Esophagus muscularis mucosa (tissue), 4 donors: Measurements from ENCODE around the gene LRRC4C. TPM values are rescaled to one million over a fixed set of nuclear protein-coding genes. Genes with fewer than 3 reads are reported as not detected.

Experiments used
- DNase-seq: peaks from one replicate; pipeline ENCODE4 v3.0.0-alpha.2; 2017; ENCODE audit errors: extremely low spot score
- H3K27ac ChIP-seq, 4 donors: fragments of 200-600 bp; sonication (generic); replicated peaks in 1 of 4; 1 replicate in 3 of 4; 2 replicates in 1 of 4; pipeline ENCODE4 v1.5.1; 2016 to 2019; ENCODE audit warnings: mild to moderate bottlenecking in 1 of 4
- H3K27me3 ChIP-seq, 4 donors: fragments of 200-600 bp; sonication (generic); one replicate each; pipeline versions ENCODE4 v1.5.1 to v1.6.0; 2016 to 2019
- H3K36me3 ChIP-seq, 4 donors: fragments of 200-600 bp; sonication (generic); one replicate each; pipeline ENCODE4 v1.5.1; 2016 to 2019
- H3K4me1 ChIP-seq, 4 donors: fragments of 200-600 bp; sonication (generic); one replicate each; pipeline ENCODE4 v1.5.1; 2016 to 2019
- H3K4me3 ChIP-seq, 4 donors: fragments of 200-600 bp; sonication (generic); 1 replicate in 2 of 4; 2 replicates in 2 of 4; pipeline ENCODE4 v1.5.1; 2016 to 2019; ENCODE audit warnings: mild to moderate bottlenecking in 4 of 4, moderate library complexity in 1 of 4
- H3K9me3 ChIP-seq, 4 donors: fragments of 200-600 bp; sonication (generic); 1 replicate in 3 of 4; 2 replicates in 1 of 4; pipeline ENCODE4 v1.5.1; 2016 to 2019
- CTCF ChIP-seq, 3 experiments: fragments of 200-600 bp in 2 of 3; fragments of 450-650 bp in 1 of 3; sonication (generic) in 2 of 3; IDR thresholded peaks; one replicate each; pipeline ENCODE4 v1.5.1; 2017 to 2019; ENCODE audit warnings: antibody characterized with exemption in 3 of 3, mild to moderate bottlenecking in 2 of 3, moderate library complexity in 1 of 3
- EP300 ChIP-seq: sonication (generic); formaldehyde crosslinking; IDR thresholded peaks from one replicate; pipeline ENCODE4 v1.6.1; 2017; ENCODE audit warnings: antibody characterized with exemption
- POLR2A ChIP-seq: fragments of 450-650 bp; IDR thresholded peaks from one replicate; pipeline ENCODE4 v1.6.1; 2017; ENCODE audit warnings: antibody characterized with exemption, moderate library complexity, mild to moderate bottlenecking, low read depth
- POLR2AphosphoS5 ChIP-seq, 2 donors: sonication (generic); formaldehyde crosslinking; IDR thresholded peaks; one replicate each; pipeline ENCODE4 v1.6.1; 2017; ENCODE audit warnings: antibody characterized with exemption in 2 of 2
- WGBS: methylation state at CpG from one replicate; pipeline ENCODE4 v1.1.5; 2018; 5-methylcytosine and 5-hydroxymethylcytosine counted together
- intact Hi-C: fragments of 100-400 bp; cut with DNase I; formaldehyde crosslinking; loops from one replicate; pipeline ENCODE4 v1.15.1; 2023
- total RNA-seq, 4 donors: library from RNA; depleted of rRNA; stranded (reverse); fragments of >200 nt; gene quantifications; one replicate each; pipeline versions ENCODE4 v1.1.0 to v1.2.1, GENCODE V29; 2016

Gene LRRC4C
- total RNA-seq, 4 donors from 2014 or later = 1.2 to 4.0 (median 2.2) TPM

GRCh38 chr11:41206388-41206787 is 253.1 kb downstream of the LRRC4C start:
- Histone ChIP-seq H3K36me3 (no peaks in the 10 kb centered on the region), H3K4me1 (no peaks in the 10 kb centered on the region), H3K4me3 (no peak overlapping the region), H3K9me3 (no peaks in the 10 kb centered on the region), H3K27me3 (peaks cover 0 to 4% (median 0%) of the 10 kb centered on the region in 4 donors), H3K27ac (no peak overlapping the region)
- no peak for DNase-seq
- TF ChIP-seq CTCF (IDR thresholded peaks at IDR 0.05) (no peak), EP300 (no peak), POLR2AphosphoS5 (IDR thresholded peaks at IDR 0.05) (no peak), POLR2A (no peak)
- intact Hi-C loops = no loop called here

- no peak for DNase-seq
- Histone ChIP-seq H3K9me3 (peaks cover 0 to 9% (median 0%) of the 10 kb centered on the region in 4 donors), H3K27me3 (peaks cover 0 to 4% (median 0%) of the 10 kb centered on the region in 4 donors), H3K4me3 (no peak overlapping the region), H3K27ac (no peak overlapping the region), H3K4me1 (no peaks in the 10 kb centered on the region), H3K36me3 (no peaks in the 10 kb centered on the region)
- TF ChIP-seq POLR2A (no peak), POLR2AphosphoS5 (IDR thresholded peaks at IDR 0.05) (no peak), CTCF (IDR thresholded peaks at IDR 0.05) (no peak), EP300 (no peak)
- intact Hi-C loops = no loop called here
- WGBS = 6% methylated on average over 5 of the region's 5 CpGs
Measured at GRCh38 chr11:41201156-41201555, 258.3 kb downstream of the LRRC4C start.

- Histone ChIP-seq H3K9me3 (peaks cover 0 to 14% (median 13%) of the 10 kb centered on the region in 4 donors), H3K4me3 (no peak overlapping the region), H3K4me1 (no peaks in the 10 kb centered on the region), H3K27me3 (peaks cover 0 to 4% (median 0%) of the 10 kb centered on the region in 4 donors), H3K36me3 (no peaks in the 10 kb centered on the region), H3K27ac (no peak overlapping the region)
- intact Hi-C loops = no loop called here
- TF ChIP-seq POLR2AphosphoS5 (IDR thresholded peaks at IDR 0.05) (no peak), CTCF (IDR thresholded peaks at IDR 0.05) (no peak), EP300 (no peak), POLR2A (no peak)
- DNase-seq = no peak
- WGBS = 49% methylated on average over 14 of the region's 14 CpGs
Measured at GRCh38 chr11:41190437-41191082, 268.9 kb downstream of the LRRC4C start.

- no peaks in the 10 kb centered on the region for H3K36me3 ChIP-seq
- H3K9me3 ChIP-seq = peaks cover 0 to 14% (median 13%) of the 10 kb centered on the region in 4 donors
- intact Hi-C loops = no loop called here
- H3K27ac ChIP-seq = no peak overlapping the region
- H3K4me3 ChIP-seq = no peak overlapping the region
- WGBS = 52% methylated on average over 4 of the region's 4 CpGs
- H3K4me1 ChIP-seq = no peaks in the 10 kb centered on the region
- H3K27me3 ChIP-seq = peaks cover 0 to 4% (median 0%) of the 10 kb centered on the region in 4 donors
- no peak for DNase-seq
- TF ChIP-seq POLR2A (no peak), CTCF (IDR thresholded peaks at IDR 0.05) (no peak), EP300 (no peak), POLR2AphosphoS5 (IDR thresholded peaks at IDR 0.05) (no peak)
Measured at GRCh38 chr11:41189701-41190436, 269.6 kb downstream of the LRRC4C start.
